HG03520 (cell line): ENCODE measurements around the gene PAK4.

Experiments used
- ATAC-seq: cut with Tn5 transposase; IDR thresholded peaks from one replicate; pipeline ENCODE4 v1.9.1; 2021; ENCODE audit warnings: mild to moderate bottlenecking, moderate library complexity; ENCODE audit not compliant: unreplicated experiment

PAK4 gene

DNA sequence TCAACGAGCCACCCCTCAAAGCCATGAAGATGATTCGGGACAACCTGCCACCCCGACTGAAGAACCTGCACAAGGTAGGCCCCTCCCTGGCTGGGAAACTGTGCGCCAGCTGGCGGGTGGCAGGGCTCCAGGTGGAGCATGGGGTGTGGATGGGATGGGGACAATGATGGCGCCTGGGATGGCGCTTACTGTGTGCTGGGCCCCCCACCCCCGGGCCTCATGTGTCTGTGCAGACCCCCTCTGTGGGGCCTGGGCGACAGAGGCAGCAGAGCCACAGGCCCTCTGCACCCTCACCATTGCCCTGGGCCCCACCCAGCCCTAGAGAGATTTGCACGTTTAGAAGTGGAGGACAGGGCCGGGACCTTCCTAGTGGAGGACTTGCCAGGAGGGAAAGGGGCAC is 52.1 kb downstream of the PAK4 start:
- ATAC-seq, result no peak

DNA sequence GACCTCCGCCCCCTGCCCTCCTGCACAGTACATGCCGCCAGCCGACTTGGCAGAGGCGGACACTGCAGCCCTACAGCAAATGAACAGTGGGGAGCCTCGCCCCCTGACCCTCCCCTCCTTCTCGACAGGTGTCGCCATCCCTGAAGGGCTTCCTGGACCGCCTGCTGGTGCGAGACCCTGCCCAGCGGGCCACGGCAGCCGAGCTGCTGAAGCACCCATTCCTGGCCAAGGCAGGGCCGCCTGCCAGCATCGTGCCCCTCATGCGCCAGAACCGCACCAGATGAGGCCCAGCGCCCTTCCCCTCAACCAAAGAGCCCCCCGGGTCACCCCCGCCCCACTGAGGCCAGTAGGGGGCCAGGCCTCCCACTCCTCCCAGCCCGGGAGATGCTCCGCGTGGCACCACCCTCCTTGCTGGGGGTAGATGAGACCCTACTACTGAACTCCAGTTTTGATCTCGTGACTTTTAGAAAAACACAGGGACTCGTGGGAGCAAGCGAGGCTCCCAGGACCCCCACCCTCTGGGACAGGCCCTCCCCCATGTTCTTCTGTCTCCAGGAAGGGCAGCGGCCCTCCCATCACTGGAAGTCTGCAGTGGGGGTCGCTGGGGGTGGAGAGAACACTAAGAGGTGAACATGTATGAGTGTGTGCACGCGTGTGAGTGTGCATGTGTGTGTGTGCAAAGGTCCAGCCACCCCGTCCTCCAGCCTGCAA is 52.9 kb downstream of the PAK4 start:
- no peak for ATAC-seq

DNA sequence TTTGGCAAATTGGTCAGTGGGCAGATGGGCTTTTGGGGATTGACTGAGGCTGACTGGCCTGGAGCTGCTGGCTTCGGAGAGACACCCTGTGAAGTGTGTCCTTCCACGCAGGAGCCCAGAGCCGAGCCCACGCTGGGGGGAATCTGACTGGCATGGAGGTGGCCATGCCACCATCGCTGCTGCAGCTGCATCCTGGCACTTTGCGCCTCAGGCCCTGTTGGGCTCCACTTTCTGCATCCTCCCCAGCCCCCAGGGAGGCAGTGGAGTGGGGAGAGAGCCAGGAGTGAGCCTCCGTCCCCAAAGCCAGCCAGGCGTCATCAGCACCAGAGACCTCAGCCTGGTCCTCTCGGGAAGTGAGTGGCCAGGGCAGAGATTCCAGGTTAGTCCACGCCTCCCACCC is 54.2 kb downstream of the PAK4 start:
- ATAC-seq, result no peak

- no peak for ATAC-seq
Measured at GRCh38 chr19:39180749-39181148, 55.2 kb downstream of the PAK4 start.

DNA sequence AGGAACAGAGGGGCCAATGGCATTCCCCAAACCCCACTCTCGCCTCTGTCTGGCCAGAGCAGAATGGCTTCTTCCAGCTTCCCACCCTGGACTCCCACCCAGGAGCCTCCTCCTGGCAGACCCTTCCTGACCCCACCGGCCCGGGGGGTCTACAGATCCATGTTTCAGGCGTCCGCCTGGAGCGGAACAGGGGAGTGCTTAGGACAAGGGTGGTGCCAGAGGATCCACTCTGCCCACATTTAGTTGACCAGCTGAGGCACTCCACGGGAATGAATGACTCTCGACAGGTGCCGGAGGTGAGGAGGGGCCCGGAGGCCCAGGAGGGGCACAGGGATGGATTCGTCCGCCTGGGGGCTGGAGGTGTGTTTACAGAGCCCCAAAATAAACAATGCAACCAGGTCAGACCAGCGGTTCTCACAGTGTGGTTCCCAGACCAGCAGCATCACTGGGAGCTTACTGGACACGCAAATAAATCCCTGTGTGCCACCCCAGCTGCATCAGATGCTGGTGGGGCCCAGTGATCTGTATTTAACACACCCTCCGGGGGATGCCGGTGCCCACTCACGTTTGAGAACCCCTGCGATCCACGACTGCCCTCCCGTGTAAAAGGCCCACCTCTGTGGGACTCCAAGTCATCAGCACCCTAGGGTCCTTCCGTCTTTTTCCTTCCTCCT is 56.1 kb downstream of the PAK4 start:
- ATAC-seq, result no peak

GRCh38 chr19:39182174-39182505 is 56.6 kb downstream of the PAK4 start:
- ATAC-seq, result no peak

GRCh38 chr19:39183104-39183503 is 57.5 kb downstream of the PAK4 start:
- ATAC-seq, result no peak

DNA sequence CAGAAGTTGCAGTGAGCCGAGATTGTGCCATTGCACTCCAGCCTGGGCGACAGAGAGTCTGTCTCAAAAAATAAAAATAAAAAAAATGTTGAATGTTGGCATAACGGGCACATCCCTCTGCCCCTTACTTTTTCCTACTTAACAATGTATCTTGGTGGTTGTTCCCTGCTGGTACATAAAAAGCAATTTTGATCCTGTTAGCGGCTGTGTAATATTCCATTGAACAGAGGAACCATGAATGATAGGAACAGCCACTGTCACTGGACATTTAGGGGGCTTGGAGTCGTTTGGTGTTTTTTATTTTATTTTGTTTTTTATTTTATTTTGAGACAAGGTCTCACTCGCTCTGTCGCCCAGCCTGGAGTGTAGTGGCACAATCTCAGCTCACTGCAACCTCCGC is 60.8 kb downstream of the PAK4 start:
- ATAC-seq, result no peak

DNA sequence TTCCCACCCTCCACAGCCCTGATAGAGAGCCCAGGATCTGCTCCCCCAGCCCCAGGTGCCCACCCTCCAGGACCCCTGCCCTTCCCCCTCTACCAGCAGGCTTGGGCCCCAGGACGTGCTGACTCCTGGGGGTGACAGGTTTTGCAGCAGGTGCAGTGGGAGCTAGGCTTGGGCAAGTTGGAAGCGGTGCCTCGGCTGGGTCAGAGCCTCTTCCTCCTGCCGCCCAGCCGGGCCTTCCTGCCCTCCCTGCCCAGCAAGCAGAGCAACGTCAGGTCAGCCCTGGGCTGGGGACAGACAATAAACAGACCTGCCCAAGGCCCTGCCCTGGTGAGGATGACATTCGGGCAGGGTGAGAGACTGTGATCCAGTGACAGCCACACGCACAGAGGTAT is 62.0 kb downstream of the PAK4 start:
- ATAC-seq, result no peak

DNA sequence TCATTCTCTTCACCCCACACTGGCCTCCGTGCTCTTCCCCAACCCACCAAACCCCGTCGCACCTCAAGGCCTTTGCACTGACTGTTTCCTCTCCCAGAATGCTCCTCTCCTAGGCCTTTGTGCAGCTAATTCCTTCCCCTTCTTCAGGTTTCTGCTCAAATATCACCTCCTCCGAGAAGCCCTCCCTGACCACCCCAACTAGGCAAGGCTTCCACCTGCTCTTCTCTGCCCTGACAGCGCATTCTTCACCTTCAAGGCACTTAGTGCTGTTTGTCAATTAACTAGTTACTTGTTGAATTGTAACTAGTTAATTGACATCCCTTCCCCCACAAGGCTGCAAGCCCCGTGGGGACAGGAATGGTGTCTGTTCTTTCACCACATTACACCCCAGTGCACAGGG is 63.4 kb downstream of the PAK4 start:
- ATAC-seq, result no peak

- no peak for ATAC-seq
Measured at GRCh38 chr19:39190768-39191167, 65.2 kb downstream of the PAK4 start.

- ATAC-seq, result no peak
Measured at GRCh38 chr19:39192846-39193245, 67.3 kb downstream of the PAK4 start.

DNA sequence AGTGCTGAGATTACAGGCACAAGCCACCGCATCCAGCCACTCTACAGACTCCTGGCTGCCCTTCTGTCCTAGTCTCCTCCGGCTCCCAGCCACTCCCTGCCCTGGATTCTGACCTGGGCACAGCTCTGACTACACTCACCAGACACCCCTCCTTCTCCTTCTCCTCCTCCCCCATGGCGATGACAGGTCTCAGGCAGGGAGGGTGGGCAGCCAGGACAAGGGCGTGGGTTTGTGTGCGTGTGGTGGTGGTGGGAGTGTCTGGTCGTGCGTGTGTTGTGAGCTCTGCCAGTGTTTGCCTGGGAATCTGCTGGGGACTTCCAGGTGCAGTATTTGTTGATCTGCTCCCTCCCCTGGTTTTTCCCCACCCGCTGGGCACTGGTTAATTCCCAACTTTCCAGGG is 68.2 kb downstream of the PAK4 start:
- no peak for ATAC-seq

- no peak for ATAC-seq
Measured at GRCh38 chr19:39194832-39195542, 69.4 kb downstream of the PAK4 start.

GRCh38 chr19:39195755-39196154 is 70.2 kb downstream of the PAK4 start:
- no peak for ATAC-seq

GRCh38 chr19:39196320-39196719 is 70.7 kb downstream of the PAK4 start:
- ATAC-seq, result no peak

DNA sequence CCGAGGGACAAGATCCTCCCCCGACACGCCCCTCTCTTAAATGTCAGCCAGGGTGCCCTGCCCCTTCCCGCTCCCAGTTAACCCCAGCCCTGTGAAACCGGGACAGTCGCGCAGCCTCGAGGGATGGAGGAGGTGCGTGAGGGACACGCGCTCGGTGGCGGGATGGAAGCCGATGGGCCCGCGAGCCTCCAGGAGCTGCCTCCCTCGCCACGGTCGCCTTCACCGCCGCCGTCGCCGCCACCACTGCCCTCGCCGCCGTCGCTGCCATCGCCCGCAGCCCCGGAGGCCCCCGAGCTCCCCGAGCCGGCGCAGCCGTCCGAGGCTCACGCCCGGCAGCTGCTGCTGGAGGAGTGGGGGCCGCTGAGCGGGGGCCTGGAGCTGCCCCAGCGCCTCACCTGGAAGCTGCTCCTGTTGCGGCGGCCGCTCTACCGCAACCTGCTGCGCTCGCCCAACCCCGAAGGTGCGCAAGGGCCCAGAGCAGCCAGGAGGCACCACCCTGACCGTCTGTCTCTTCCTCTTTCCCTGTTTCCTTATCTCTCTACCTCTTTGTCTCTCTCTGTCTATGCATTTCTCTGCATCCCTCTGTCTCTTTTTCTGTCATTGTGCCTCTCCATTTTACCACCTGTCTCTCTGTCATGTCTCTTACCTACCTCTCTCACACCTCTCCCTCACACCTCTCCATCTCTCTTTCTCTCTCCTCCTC is 71.4 kb downstream of the PAK4 start, which contains the start of gene NCCRP1:
Gene NCCRP1 (plus strand): TSS at position 105 of the 703 bp plus-strand sequence. CDS start 19 bp downstream, at position 124.
- no peak for ATAC-seq

DNA sequence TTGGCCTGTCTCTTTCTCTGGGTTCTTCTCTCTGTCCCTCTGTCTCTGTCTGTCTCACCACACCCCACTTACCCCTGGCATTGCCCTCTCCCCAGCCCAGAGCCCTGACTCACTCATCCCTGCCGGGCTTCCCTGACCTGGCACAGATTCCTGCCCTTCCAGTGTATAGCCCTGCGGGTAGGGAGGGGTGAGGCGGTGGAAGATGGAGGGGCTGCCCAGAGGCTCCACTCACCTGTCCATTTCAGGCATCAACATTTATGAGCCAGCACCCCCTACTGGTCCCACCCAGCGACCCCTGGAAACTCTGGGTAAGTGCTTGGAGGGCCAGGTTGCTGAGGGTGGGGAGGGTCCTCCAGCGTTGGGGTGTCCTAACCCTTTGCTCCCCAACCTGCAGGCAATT is 72.2 kb downstream of the PAK4 start:
- ATAC-seq, result no peak

- no peak for ATAC-seq
Measured at GRCh38 chr19:39199025-39199424, 73.4 kb downstream of the PAK4 start.

DNA sequence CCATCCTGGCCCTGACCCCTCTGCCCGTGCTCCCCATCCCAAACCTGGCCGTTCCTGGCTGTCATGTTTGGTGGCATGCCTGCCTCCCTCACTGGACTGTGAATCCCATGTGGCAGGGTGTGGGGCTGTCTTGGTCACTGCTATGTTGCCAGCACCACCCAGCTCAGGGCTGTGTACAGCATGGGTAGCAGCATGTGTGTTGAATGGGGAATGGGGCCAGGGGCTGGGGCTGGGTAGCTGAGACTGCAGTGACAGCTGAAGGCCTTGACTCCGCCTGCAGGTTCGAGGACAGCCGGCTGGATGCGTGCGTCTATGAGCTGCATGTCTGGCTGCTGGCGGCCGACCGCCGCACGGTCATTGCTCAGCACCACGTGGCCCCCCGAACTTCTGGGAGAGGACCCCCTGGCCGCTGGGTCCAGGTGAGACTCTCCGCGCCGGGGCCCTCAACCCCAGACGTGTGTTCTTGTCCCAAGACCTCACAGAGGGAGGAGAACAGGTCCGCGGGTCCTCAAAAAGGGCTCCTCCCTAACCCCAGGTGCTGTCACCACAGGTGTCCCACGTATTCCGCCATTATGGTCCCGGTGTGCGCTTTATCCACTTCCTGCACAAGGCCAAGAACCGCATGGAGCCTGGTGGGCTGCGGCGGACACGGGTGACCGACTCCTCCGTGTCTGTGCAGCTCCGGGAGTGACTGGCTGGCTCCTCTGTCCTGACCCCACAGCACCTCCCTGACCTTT is 74.6 kb downstream of the PAK4 start:
- no peak for ATAC-seq

DNA sequence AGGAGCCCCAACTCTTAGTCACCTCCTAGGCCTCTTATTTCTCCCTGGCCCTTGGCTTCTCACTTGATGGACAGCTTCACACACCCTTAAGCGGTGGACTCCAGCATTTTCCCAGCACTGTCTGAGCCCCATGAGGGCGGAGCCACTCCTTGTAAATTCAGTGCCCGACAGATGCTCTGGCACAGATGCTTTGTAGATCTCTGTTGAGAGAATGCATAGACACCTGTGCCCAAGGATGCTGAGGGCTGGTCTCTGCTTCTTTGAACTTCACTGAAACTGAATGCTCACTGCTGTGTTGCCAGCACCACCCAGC is 75.2 kb downstream of the PAK4 start:
- ATAC-seq, result no peak
